SU-DHL-6 (cell line): ENCODE results near the gene GSTM2.

Experiments
- H2AFZ ChIP-seq: fragments of 200-600 bp; sonication (generic); 2 replicates; pipeline ENCODE4 v1.6.1; 2014; ENCODE audit warnings: low read depth, mild to moderate bottlenecking, moderate library complexity, mixed read lengths, antibody characterized with exemption, low read length; ENCODE audit not compliant: severe bottlenecking
- H3F3A ChIP-seq: fragments of 200-600 bp; shearing (Covaris generic); 2 replicates; pipeline ENCODE4 v1.6.0; 2016; ENCODE audit warnings: antibody characterized with exemption, mild to moderate bottlenecking; ENCODE audit not compliant: insufficient read depth
- H3K27ac ChIP-seq: fragments of 200-600 bp; sonication (generic); 2 replicates; pipeline ENCODE4 v1.5.1; 2016; ENCODE audit warnings: low read depth, mild to moderate bottlenecking, low read length, moderate library complexity, mixed read lengths
- H3K27me3 ChIP-seq: fragments of 200-600 bp; sonication (generic), shearing (Covaris generic); 2 replicates; pipeline ENCODE4 v1.6.0; 2014; ENCODE audit warnings: mild to moderate bottlenecking, low read length
- H3K36me3 ChIP-seq: fragments of 200-600 bp; sonication (generic); 2 replicates; pipeline ENCODE4 v1.6.1; 2014; ENCODE audit warnings: mild to moderate bottlenecking, low read length, mixed read lengths
- H3K4me2 ChIP-seq: fragments of 300-600, 200-600 bp; shearing (Covaris generic), sonication (generic); 2 replicates; pipeline ENCODE4 v1.6.0; 2014; ENCODE audit warnings: low read length, low read depth, mild to moderate bottlenecking; ENCODE audit not compliant: poor library complexity, severe bottlenecking
- H3K4me3 ChIP-seq: fragments of 200-600 bp; sonication (generic); 2 replicates; pipeline ENCODE4 v1.5.1; 2014; ENCODE audit warnings: antibody characterized with exemption, low read length, mild to moderate bottlenecking, mixed read lengths; ENCODE audit not compliant: insufficient read depth, poor library complexity, severe bottlenecking
- H3K79me2 ChIP-seq: fragments of 200-600 bp; sonication (generic); 2 replicates; pipeline ENCODE4 v1.6.1; 2014; ENCODE audit warnings: mild to moderate bottlenecking, low read length, moderate library complexity; ENCODE audit not compliant: insufficient read depth
- H3K9ac ChIP-seq: fragments of 200-600 bp; sonication (generic); 2 replicates; pipeline ENCODE4 v1.7.0; 2014; ENCODE audit warnings: mild to moderate bottlenecking, low read length
- H3K9me2 ChIP-seq: fragments of 200-600 bp; sonication (generic); replicated peaks from 2 replicates; pipeline ENCODE4 v1.6.1; 2014; ENCODE audit warnings: low read length; ENCODE audit not compliant: insufficient read depth
- H3K9me3 ChIP-seq: fragments of 200-600 bp; sonication (generic); 2 replicates; pipeline ENCODE4 v1.6.1; 2014; ENCODE audit warnings: low read length, mixed read lengths; ENCODE audit not compliant: insufficient read depth
- H4K20me1 ChIP-seq: fragments of 200-600 bp; sonication (generic); 2 replicates; pipeline ENCODE4 v1.6.1; 2014; ENCODE audit warnings: low read depth, mild to moderate bottlenecking, antibody characterized with exemption, low read length, moderate library complexity, mixed read lengths
- CTCF ChIP-seq: fragments of 200-600 bp; sonication (generic); IDR thresholded peaks from one replicate; pipeline ENCODE4 v1.5.1; 2017; ENCODE audit warnings: antibody characterized with exemption, mild to moderate bottlenecking, low read length, moderate library complexity; ENCODE audit not compliant: insufficient read depth, poor library complexity, severe bottlenecking
- EZH2phosphoT487 ChIP-seq: fragments of 200-600 bp; sonication (generic), shearing (Covaris generic); conservative IDR thresholded peaks from 2 replicates; pipeline ENCODE4 v1.6.1; 2018; ENCODE audit warnings: mild to moderate bottlenecking, antibody characterized with exemption, low read length, moderate library complexity, mixed read lengths

GSTM2 gene

DNA sequence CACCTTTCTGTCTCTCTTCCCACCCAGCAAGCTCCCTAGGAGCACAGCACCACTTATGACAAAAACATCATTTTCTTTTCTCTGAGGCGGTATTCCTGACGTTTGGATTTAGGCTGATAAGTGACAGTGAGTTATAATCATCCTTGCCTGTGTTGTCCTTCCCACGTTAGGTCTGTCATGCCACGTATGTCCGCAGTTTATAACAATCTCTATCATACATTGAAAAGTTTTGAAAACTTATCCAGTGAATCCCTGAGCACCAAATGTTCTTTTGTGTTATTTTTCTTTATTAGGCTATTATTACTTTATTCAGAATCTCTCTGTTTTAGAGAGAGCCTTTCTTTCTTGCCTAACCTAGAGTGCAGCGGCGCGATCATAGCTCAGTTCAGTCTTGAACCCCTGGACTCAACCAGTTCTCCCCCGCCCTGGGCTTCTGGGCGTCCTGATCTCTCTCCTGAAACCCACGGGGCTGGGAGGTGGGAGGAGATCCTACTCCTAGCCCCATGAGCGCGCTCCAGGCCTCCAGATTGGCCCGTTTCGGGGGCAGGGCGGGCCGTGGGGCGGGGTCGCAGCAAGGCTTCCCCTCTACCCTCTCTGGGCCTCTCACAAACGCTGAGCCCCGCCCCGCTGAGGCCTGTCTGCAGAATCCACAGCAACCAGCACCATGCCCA, at the start of gene GSTM2:
Gene GSTM2 (plus strand): TSS at position 606 of the 671 bp plus-strand sequence. CDS start 59 bp downstream, at position 665.
- Histone ChIP-seq H3K9me2 (no peaks in the 10 kb centered on the region), H3K9ac (no peak within 1 kb of the TSS), H3F3A (no peaks in the 10 kb centered on the region), H3K79me2 (no peaks in the 10 kb centered on the region), H4K20me1 (no peaks in the 10 kb centered on the region), H3K4me3 (no peak within 1 kb of the TSS), H2AFZ (no peak within 1 kb of the TSS), H3K27me3 (no peaks in the 10 kb centered on the region), H3K9me3 (no peaks in the 10 kb centered on the region), H3K36me3 (no peaks in the 10 kb centered on the region), H3K27ac (no peak within 1 kb of the TSS), H3K4me2 (peak within 1 kb of the TSS; percentile 35)
- TF ChIP-seq CTCF (no peak), EZH2phosphoT487 (no peak)

DNA sequence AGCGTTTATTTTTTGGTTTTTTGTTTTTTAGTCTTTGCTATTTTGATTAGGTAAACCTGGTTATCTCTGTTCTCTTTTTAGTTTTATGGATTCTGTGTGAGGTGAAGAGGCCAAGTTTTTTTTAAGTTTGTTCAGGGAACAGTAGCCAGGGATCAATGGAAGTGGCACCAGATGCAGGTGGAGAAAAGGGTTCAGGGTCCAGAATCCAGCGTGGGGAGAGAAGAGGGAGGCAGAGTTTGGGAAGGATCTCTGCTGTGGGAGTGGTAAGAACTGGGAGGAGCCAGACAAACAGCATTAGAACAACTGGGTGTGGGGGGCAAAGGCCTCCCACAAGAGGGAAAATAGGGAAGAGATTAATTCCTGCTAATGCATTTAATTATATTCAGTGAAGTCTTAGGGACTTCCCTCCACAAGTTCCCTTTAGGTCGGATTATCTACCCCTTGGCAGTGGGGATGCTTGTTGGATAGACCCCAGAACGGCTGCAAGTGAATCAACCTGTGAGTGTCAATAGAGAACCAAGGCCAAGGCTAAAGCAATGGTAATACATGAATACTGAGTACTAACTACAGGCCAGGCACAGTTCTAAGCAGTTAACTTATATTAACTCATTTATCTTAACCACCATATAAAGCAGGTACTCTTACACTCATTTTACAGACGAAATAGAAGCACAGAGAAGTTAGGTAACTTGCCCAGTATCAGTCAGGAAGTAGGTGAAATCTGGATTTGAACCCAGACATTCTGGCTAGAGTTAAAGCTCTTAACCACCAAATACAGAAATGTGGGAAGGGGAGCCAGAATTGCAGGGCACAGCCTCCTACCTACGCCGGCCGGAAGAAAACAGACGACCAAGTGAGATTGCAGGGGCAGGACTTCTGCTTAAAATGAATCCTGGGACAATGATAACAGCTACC, 48.9 kb upstream of the GSTM2 start:
- Histone ChIP-seq H3K9ac (peak overlapping the region; percentile 77), H3K27ac (peak overlapping the region; percentile 42), H3F3A (peaks cover 17% of the 10 kb centered on the region), H2AFZ (peak overlapping the region; percentile 89), H3K36me3 (no peaks in the 10 kb centered on the region), H3K27me3 (no peaks in the 10 kb centered on the region), H3K9me3 (no peaks in the 10 kb centered on the region), H4K20me1 (no peaks in the 10 kb centered on the region), H3K9me2 (no peaks in the 10 kb centered on the region), H3K4me2 (peak overlapping the region; percentile 85), H3K79me2 (peaks cover 25% of the 10 kb centered on the region; the same call in 1 of the 2 replicates), H3K4me3 (peak overlapping the region; percentile 79)
- TF ChIP-seq CTCF = no peak
- no peak for TF ChIP-seq EZH2phosphoT487

DNA sequence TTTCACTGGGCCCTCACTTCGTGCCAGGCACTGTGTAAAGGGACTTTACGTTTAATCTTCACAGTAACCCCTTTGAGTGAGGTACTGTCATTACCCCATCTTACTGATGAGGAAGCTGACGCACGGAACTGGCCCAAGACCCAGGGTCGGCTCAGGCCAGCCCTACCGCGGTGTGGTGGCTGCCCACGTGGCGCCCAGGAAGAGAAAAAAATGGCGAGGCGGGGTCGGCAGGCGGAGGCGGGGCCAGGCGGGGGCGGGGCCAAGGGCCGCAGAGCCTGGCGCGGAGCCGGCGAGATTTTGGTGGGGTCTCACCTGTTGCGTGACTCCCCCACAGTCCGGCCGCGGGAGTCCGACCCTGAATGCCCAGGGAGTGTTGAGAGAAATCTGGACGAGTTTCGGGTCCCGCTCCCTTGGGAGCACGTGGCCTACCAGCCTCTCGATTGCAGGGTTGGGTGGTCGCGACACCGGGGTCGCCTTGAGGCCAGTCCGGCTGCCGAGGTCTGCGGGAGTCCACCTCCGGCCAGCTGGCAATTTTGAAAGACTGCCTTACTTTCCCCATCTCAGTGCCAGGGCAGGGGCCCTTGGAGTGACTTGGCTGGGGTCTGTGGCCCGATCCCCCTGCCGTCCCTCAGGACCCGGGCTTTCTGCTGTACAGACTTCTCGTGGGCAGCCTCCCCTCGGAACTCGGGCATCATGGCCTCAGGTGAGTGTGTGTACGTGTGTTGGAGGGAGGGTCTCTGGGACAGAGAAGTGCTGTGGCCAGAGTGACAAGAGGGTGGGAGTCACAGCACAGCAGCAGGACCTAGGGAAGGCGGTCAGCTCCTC, 48.1 kb upstream of the GSTM2 start, which contains the start of the genes AMPD2 and GNAT2:
Gene AMPD2 (plus strand): TSS at position 262 of the 825 bp plus-strand sequence. CDS start 1,339 bp downstream, outside the sequence.
Gene GNAT2 (minus strand): TSS at position 41 of the 825 bp plus-strand sequence. CDS start 6,746 bp downstream, outside the sequence.
- no peaks in the 10 kb centered on the region for H4K20me1 ChIP-seq
- no peaks in the 10 kb centered on the region for H3K9me3 ChIP-seq
- no peaks in the 10 kb centered on the region for H3K36me3 ChIP-seq
- H3K4me3 ChIP-seq = peak within 1 kb of the TSS; percentile 79
- peak within 1 kb of the TSS; percentile 89 for H2AFZ ChIP-seq
- H3K27me3 ChIP-seq = no peaks in the 10 kb centered on the region
- H3F3A ChIP-seq = peaks cover 17% of the 10 kb centered on the region
- H3K27ac ChIP-seq = peak within 1 kb of the TSS; percentile 42
- no peaks in the 10 kb centered on the region for H3K9me2 ChIP-seq
- H3K9ac ChIP-seq = peak within 1 kb of the TSS; percentile 77
- peak within 1 kb of the TSS; percentile 85 for H3K4me2 ChIP-seq
- TF ChIP-seq EZH2phosphoT487 (no peak), CTCF (no peak)
- peaks cover 25% of the 10 kb centered on the region; the same call in 1 of the 2 replicates for H3K79me2 ChIP-seq
